Activated CD8-positive, alpha-beta memory T cell treated with anti-CD3 and anti-CD28 coated beads, Interleukin-2, amount 50 U/mL, for 24 hours (primary cell): ENCODE results near the gene FXYD5.

Experiments
- DNase-seq: peaks from one replicate; pipeline ENCODE4 v3.0.0-alpha.2; 2020; ENCODE audit errors: extremely low read depth

Gene FXYD5

DNA sequence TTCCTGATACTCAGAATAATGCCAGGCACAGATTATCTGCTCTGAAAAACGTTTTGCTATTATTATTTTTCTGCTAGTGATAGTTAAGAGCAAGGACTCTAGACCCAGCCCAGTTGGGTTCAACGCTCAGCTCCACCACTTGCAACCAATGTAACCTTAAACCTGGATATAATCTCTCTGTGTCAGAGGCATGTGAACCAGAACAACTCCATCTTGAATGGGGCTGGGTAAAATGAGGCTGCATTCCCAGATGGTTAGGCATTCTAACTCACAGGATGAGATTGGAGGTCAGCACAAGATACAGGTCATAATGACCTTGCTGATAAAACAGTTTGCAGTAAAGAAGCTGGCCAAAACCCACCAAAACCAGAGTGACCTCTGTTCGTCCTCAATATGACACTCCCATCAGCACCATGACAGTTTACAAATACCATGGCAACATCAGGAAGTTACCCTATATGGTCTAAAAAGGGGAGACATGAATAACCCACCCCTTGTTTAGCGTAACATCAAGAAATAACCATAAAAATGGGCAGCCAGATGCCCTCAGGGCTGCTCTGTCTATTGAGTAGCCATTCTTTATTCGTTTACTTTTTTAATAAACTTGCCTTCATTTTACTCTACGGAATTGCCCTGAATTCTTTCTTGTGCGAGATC lies 60.4 kb downstream of the FXYD5 start:
- no peak for DNase-seq

DNA sequence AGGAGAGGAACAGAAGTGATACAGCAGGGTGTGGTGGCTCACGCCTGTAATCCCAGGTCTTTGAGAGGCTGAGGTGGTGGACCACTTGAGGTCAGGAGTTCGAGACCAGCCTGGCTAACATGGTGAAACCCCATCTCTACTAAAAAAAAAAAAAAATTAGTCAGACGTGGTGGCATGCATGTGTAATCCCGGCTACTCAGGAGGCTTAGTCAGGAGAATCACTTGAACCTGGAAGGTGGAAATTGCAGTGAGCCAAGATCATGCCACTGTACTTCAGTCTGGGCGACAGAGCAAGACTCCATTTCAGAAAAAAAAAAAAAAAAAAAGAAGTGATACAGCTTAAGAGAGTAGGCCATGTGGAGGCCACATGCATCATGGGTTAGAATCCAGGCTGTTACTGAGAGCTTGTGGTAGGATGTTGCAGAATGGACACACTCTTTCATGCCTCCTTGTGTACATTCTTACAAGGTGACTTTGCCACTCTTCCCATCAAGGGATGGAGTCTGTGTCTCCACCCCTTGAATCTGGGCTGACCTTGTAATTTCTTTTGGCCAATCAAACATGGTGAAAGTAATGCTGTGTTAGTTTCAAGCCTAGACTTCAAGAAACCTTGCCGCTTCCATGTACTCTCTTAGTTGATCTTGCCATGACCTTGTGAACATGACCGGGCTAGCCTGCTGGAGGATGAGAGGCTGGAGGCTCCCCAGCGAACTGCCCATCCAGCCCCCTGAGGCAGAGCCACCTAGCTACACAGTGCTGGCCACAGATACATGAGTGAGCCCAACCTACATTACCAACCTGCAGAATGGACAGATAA lies 61.7 kb downstream of the FXYD5 start:
- DNase-seq: no peak

GRCh38 chr19:35216833-35217648 lies 62.5 kb downstream of the FXYD5 start:
- no peak for DNase-seq

DNA sequence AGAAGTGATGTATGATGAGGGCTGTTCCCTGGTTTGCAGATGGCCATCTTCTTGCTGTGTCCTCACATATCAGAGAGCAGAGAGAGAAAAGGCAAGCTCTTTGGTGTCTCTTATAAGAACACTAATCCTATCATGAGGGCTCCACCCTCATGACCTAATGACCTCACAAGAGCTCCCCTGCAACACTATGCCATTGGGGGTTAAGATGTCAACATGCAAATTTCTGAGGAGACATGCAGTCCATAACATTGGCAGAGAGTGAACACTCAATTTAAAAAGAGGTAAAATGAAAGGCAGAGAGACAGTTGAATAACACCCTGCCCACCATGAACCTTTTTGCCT lies 63.1 kb downstream of the FXYD5 start:
- no peak for DNase-seq

DNA sequence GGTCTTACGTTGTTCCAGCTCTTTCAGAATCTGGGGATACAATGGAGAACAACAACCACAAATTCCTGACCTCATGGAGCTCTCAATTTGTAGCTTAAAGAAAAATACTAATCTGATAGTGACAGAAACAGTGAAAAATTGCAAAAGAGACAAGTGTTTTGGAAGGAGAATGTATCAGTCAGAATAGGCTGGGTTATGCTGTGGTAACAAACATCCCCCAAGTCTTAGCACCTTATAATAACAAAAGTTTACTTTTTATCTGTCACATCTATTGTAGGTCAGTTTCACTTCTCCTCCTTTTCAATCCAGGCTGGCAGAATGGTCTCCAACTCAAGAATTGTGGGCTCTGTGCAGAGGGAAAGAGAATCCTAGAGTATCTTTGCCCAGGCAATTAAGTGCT lies 64.5 kb downstream of the FXYD5 start:
- no peak for DNase-seq
